IPS DF 4.7 (cell line): ENCODE data around the gene GOLGB1.

Experiments
- DNase-seq: peaks from one replicate; pipeline ENCODE4 v3.0.0-alpha.2; 2013; ENCODE audit warnings: low spot score; ENCODE audit errors: extremely low read depth

GOLGB1 gene

DNA sequence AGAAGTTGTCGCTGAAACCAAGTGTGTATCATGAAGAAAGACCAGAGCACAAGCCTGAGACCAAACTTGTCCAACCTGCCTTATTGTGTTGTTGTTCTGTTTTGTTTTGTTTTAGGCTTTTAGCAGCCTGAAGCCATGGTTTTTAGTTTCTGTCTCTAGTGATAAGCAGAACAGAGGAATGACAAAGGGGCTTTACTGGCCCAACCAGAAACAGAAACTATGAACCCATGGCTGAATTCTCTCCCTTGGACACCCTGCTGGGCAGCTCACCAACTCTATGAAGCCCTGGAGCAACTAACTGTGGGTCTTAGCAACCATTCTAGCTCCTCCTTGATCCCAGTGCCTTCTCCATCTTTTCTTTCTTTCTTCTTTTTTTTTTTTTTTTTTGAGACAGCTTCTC lies 119.2 kb downstream of the GOLGB1 start:
- no peak for DNase-seq

DNA sequence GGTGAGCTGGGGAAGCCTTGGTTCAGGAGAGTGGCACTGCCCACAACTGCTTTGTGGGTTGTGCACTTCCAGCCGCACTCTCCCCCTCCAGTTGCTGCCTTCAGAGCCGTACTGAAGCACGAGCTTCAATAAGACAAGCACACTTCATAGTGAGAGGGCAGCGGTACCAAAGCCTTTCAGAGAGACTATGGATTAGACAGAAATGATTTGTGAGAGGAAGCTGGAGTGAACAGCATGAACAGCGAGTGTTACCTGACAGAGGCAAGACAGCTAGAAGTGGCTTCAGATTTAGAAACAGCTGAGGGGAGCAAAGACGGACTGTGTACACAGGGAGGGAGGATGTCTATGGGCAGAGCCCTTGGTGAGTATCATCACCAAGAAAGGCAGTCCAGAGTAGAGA lies 119.9 kb downstream of the GOLGB1 start:
- DNase-seq, result no peak

DNA sequence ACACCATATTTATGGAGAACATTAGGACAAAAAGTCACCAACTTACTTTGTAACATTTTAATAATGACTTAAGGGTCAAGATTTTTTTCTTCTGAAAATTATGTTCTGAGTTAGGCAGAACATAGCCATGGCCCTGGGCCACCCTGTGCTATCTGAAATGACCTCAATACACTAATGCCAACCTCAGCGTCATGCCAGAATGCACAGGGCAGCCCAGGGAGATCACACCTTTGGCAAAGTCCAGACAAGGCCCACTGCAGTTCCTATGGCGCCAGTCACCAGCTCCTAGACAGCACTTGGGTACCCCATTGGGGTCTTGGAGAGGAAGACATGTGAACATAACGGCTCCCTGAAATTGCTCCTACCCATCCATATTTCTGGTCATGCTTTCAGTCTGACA lies 121.9 kb downstream of the GOLGB1 start:
- DNase-seq, result no peak

DNA sequence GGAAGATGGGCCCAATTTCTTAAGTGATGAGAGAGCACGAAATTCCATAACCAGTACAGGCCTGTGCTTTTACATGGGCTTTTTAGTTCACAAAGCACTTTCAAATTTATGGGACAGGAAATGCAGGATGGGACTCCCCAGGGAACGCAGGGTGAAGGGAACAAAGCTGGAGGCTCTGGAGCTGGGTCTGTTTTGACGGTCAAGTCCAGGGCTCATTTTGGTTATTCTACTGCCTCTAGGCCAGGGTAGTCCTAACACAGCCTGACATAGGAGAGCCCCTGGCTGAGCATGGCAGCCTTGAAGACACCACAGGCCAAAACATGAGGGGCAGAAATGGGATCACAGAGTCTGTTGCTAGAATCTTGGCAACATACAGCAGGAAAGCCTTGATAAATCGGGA lies 122.3 kb downstream of the GOLGB1 start:
- DNase-seq, result no peak

DNA sequence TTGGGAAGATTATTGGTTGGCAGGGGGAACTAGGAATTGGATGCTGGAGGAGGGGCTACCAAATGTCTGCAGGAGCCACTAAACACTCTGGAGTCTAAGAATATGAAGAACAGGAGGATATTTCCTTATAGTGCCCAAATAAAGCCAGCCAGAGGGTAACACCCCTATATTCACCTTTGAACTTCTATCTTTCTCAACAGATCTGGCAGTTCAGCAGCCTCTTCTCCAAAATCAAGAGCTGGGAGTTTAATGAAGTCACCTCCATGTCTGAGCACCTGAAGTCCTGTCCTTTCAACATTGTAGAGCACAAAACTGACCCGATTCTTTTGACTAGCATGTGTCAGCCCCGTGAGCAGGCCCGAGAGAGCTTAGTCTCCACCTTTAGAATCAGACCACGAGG lies 123.0 kb downstream of the GOLGB1 start:
- DNase-seq, result no peak

DNA sequence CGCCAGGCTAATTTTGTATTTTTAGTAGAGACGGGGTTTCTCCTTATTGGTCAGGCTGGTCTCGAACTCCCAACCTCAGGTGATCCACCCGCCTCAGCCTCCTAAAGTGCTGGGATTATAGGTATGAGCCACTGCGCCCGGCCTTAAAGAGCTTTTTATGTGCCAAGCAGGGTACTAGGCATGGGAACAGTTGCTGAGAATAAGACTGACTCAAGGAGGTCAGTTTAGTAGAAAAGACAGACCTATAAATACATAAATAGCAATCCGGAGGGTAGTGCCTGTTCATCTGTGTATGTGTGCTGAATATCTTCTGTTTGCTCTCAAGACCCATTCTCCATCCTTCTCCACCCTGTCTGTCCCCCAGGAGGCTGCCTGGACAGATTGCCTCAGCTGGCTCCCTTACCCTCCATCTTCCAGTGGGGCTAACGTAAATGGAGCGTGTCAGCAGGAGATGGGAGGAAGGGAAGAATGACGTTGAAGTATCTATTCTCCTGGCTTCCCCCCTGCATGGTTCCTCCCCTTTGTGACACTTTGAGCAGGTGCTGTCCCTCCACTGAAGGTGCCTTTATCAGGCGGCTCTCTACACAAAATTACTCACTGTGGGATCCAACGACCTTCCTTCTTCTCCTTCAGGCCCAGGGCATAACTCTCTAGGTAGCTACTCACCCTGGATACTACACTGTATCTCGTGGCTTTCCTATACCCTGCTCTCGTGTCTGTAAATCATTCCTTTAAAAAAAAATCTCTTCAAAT lies 125.2 kb downstream of the GOLGB1 start:
- no peak for DNase-seq

DNA sequence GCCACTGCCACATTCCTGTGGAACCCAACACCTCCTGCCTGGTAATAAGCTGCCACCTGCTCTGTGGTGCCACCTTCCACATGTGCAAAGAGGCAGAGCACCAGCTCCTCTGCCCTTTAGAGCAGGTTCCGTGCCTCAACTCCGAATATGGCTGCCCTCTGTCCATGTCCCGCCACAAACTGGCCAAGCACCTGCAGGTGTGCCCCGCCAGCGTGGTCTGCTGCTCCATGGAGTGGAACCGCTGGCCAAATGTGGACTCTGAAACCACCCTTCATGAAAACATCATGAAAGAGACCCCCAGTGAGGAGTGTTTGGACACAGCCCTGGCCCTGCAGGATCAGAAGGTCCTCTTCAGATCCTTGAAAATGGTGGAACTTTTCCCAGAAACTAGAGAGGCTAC lies 128.1 kb downstream of the GOLGB1 start:
- no peak for DNase-seq

DNA sequence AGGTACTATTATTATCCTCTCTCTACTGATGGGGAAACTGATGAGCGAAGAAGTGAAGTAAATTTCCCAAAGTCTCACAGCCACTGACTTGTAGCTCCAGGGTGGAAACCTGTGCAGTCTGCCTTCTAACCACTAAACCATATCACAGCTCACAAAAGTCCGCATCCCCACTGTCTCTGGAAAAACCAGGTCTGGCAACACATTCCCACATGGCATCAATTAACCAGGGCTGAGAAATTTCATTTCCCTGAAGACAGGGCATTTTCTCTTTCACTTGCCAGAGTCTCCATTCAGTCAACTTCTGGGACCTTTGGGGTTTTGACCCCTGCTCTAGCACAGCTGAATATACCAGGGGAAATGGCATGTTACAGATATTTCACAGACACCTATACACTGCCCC lies 129.8 kb downstream of the GOLGB1 start:
- DNase-seq, result no peak
